Measurements from ENCODE around the gene KCNK4.

Gene KCNK4

DNA sequence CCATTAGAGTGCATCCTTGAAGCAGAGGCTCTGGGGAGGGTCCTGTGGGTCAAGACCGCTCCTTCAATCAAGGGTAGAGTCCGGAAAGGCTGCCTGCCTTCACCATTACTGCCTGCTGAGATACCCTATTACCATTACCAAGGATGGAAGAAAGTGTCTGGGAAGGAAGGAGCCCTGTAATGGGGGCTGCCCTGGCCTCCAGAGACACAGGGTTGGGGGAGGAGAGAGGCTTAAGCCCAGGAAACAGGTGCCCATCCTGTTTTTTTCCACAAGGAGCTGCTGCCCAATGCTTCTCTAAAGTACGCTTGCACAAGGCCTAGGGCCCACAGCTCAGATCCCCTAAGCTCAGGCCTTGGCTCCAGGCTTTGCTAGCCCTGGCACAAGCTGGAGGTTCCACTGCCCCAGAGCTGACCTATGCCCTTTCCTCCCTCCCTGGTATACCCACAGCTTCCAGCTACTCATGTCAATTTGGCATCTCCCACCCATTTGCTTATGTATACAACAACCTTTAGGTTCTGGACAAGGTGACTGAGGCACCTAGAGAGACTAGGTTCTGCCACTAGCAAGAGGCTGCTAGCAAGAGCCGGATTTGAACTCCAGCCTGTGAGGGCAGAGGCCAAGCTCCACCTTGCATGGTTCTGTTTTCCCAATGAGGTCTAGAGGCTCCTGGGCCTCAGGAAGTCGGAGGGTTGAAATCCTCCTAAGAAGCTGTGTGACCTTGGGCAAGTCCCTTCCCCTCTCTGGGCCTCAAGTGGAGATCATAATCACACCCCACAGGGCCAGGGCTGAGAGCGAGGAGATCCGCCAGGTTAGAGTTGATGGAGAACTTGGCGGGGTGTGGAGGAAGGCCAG lies 41.3 kb upstream of the KCNK4 start:
- peaks cover 0 to 65% (median 62%) of the 10 kb centered on the region in 4 experiments for H3K4me1 ChIP-seq (ENCODE audit: control extremely low read depth in 1 of 4, control insufficient read depth in 4 of 4, insufficient read depth in 4 of 4, low read length in 3 of 4)
- ChIA-PET POLR2A (interaction anchor here (1.2 to 1.7 kb wide), 4 partner anchors 18 to 68 kb away, joined by 3 to 10 read pairs (median 5); partner anchors contain the start of genes FERMT3 and TRMT112), CTCF (interaction anchor here (1.0 to 12.2 kb wide), 13 partner anchors 10 to 108 kb away, joined by 3 to 177 read pairs (median 6); partner anchors contain the start of genes BAD, CATSPERZ and FERMT3)
- 87% methylated on average over 7 of the region's 8 CpGs for WGBS (ENCODE audit: insufficient coverage)
- no peaks in the 10 kb centered on the region for H3K27me3 ChIP-seq (replicated peaks in 2 of 5; ENCODE audit: control insufficient read depth in 4 of 5, insufficient read depth in 5 of 5, low read length in 4 of 5)
- DNase-seq = no peak
- peaks cover 0 to 12% (median 2%) of the 10 kb centered on the region in 4 experiments for H3K36me3 ChIP-seq (ENCODE audit: control insufficient read depth in 4 of 4, insufficient read depth in 4 of 4, low read length in 3 of 4)
- H3K4me3 ChIP-seq (ENCODE audit: control insufficient read depth in 1 of 7, extremely low read depth in 1 of 7, insufficient read depth in 4 of 7, low read depth in 2 of 7, low read length in 6 of 7) = peak overlapping the region in 2 of 7 experiments; percentile 33 to 55
- no peaks in the 10 kb centered on the region for H3K9me3 ChIP-seq (ENCODE audit: control extremely low read depth in 1 of 5, control insufficient read depth in 4 of 5, insufficient read depth in 2 of 5, low read depth in 1 of 5, low read length in 4 of 5)
- H3K27ac ChIP-seq (ENCODE audit: insufficient read depth in 1 of 2, low read depth in 1 of 2, low read length in 2 of 2, poor library complexity in 1 of 2, severe bottlenecking in 2 of 2) = no peak overlapping the region

DNA sequence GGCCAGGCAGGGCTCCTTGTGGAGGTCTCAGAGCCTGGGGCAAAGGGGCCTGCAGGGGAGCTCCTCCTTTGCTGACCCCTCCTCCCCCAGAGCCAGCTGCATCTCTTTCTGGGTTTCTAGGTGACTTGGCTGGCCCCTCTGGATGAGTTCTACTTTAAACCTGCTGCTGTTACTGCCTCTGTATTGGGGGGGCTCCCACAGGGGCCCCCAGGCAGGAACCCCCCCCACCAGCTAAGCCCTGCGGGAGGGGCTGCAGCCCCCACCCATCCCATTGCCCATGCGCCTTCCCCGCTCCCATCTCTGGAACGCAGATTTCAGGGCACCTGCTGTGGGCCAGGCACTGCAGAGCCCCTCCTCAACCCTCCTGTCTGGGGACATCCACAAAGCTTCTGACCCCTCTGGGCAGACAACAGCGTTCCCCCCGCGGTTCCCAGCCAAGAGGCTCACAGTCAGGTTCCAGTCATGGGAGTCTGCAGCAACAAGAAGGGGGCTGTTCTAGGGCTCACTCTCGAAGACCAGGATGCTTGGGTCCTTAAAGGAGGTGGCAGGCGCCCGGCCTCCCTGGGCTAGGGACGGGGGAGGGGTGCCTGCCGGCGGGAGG lies 40.6 kb upstream of the KCNK4 start:
- 25% methylated on average over 11 of the region's 13 CpGs for WGBS (ENCODE audit: insufficient coverage)
- no peaks in the 10 kb centered on the region for H3K9me3 ChIP-seq (ENCODE audit: control extremely low read depth in 1 of 5, control insufficient read depth in 4 of 5, insufficient read depth in 2 of 5, low read depth in 1 of 5, low read length in 4 of 5)
- peaks cover 0 to 59% (median 55%) of the 10 kb centered on the region in 4 experiments for H3K4me1 ChIP-seq (ENCODE audit: control extremely low read depth in 1 of 4, control insufficient read depth in 4 of 4, insufficient read depth in 4 of 4, low read length in 3 of 4)
- DNase-seq = no peak
- no peaks in the 10 kb centered on the region for H3K27me3 ChIP-seq (replicated peaks in 2 of 5; ENCODE audit: control insufficient read depth in 4 of 5, insufficient read depth in 5 of 5, low read length in 4 of 5)
- peaks cover 0 to 16% (median 7%) of the 10 kb centered on the region in 4 experiments for H3K36me3 ChIP-seq (ENCODE audit: control insufficient read depth in 4 of 4, insufficient read depth in 4 of 4, low read length in 3 of 4)
- ChIA-PET POLR2A (interaction anchor here (1.2 to 1.7 kb wide), 4 partner anchors 18 to 67 kb away, joined by 3 to 10 read pairs (median 5); partner anchors contain the start of genes FERMT3 and TRMT112), CTCF (interaction anchor here (0.9 to 12.2 kb wide), 16 partner anchors 7 to 107 kb away, joined by 3 to 177 read pairs (median 5); partner anchors contain the start of genes BAD, CATSPERZ and FERMT3)
- no peak overlapping the region for H3K27ac ChIP-seq (ENCODE audit: insufficient read depth in 1 of 2, low read depth in 1 of 2, low read length in 2 of 2, poor library complexity in 1 of 2, severe bottlenecking in 2 of 2)
- peak overlapping the region; percentile 46 to 85 (median 75) for H3K4me3 ChIP-seq (ENCODE audit: control insufficient read depth in 1 of 7, extremely low read depth in 1 of 7, insufficient read depth in 4 of 7, low read depth in 2 of 7, low read length in 6 of 7)

DNA sequence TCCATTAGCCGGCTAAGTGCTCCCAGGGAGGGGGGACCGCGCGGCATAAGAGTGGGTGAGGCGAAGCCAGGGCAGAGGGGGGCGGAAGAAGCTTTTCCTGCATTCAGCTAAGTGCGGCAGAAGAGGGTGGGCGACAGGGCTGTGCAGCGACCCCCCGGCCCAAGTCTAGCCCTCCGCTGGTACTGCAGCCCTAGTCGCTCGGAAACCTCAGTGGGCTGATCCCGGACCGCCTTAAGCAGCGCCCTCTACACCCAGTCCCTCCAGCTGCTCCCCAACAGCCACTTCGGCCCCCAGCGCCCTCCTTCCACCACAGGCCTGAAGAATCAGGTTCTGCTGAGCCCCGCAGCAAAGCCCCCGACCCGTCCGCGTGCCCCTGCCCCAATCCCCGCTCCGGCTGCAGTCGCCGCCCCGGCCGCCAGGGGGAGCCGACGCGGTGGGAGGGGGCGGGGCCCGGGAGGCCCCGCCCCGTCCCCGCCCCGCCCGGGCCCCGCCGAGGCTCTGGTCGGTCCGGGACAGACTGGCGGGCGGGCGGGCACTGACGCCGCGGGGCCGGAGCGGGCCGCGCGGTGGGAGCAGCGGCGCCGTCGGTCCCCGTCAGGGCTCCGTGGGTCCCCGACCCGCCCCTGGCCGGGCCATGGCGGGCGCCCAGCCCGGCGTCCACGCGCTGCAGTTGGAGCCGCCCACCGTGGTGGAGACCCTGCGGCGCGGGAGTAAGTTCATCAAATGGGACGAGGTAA lies 39.9 kb upstream of the KCNK4 start, which contains the start of gene PLCB3:
Gene PLCB3 (plus strand): TSS at position 515 of the 737 bp plus-strand sequence. CDS start 120 bp downstream, at position 635.
- CTCF ChIA-PET = interaction anchor here (0.9 to 12.2 kb wide), 14 partner anchors 8 to 104 kb away, joined by 3 to 177 read pairs (median 6); partner anchors contain the start of genes BAD, CATSPERZ and FERMT3
- H3K4me1 ChIP-seq (ENCODE audit: control extremely low read depth in 1 of 4, control insufficient read depth in 4 of 4, insufficient read depth in 4 of 4, low read length in 3 of 4) = peaks cover 0 to 54% (median 51%) of the 10 kb centered on the region in 4 experiments
- peaks cover 0 to 23% (median 10%) of the 10 kb centered on the region in 4 experiments for H3K36me3 ChIP-seq (ENCODE audit: control insufficient read depth in 4 of 4, insufficient read depth in 4 of 4, low read length in 3 of 4)
- H3K4me3 ChIP-seq (ENCODE audit: control insufficient read depth in 1 of 7, extremely low read depth in 1 of 7, insufficient read depth in 4 of 7, low read depth in 2 of 7, low read length in 6 of 7) = peak within 1 kb of the TSS; percentile 46 to 85 (median 75)
- H3K9me3 ChIP-seq (ENCODE audit: control extremely low read depth in 1 of 5, control insufficient read depth in 4 of 5, insufficient read depth in 2 of 5, low read depth in 1 of 5, low read length in 4 of 5) = no peaks in the 10 kb centered on the region
- WGBS (ENCODE audit: insufficient coverage) = 0% methylated on average over 64 of the region's 75 CpGs
- H3K27me3 ChIP-seq (replicated peaks in 2 of 5; ENCODE audit: control insufficient read depth in 4 of 5, insufficient read depth in 5 of 5, low read length in 4 of 5) = no peaks in the 10 kb centered on the region
- DNase-seq = peak in 2 of 3 donors; percentile 49 to 55
- POLR2A ChIA-PET = interaction anchor here (0.6 to 1.7 kb wide), 5 partner anchors 9 to 66 kb away, joined by 3 to 10 read pairs (median 4); partner anchors contain the start of genes FERMT3 and TRMT112
- H3K27ac ChIP-seq (ENCODE audit: insufficient read depth in 1 of 2, low read depth in 1 of 2, low read length in 2 of 2, poor library complexity in 1 of 2, severe bottlenecking in 2 of 2) = no peak within 1 kb of the TSS

DNA sequence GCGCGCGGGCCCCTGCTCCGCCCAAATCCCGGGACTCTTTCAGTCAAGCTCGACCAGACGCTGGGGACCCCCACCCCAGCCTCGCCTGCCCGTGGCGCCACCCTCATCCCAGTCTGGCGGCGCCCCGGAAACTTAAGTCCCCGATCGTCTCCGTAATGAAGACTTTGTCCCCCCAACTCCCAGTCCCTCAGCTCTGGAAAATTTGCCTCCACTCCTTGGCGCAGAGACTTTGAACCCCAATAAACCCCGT lies 39.4 kb upstream of the KCNK4 start:
- WGBS (ENCODE audit: insufficient coverage) = 0% methylated on average over 12 of the region's 18 CpGs
- Histone ChIP-seq H3K4me1 (ENCODE audit: control extremely low read depth in 1 of 4, control insufficient read depth in 4 of 4, insufficient read depth in 4 of 4, low read length in 3 of 4) (peaks cover 0 to 54% (median 51%) of the 10 kb centered on the region in 4 experiments), H3K4me3 (ENCODE audit: control insufficient read depth in 1 of 7, extremely low read depth in 1 of 7, insufficient read depth in 4 of 7, low read depth in 2 of 7, low read length in 6 of 7) (peak overlapping the region; percentile 46 to 85 (median 75)), H3K36me3 (ENCODE audit: control insufficient read depth in 4 of 4, insufficient read depth in 4 of 4, low read length in 3 of 4) (peaks cover 0 to 28% (median 14%) of the 10 kb centered on the region in 4 experiments), H3K27ac (ENCODE audit: insufficient read depth in 1 of 2, low read depth in 1 of 2, low read length in 2 of 2, poor library complexity in 1 of 2, severe bottlenecking in 2 of 2) (no peak overlapping the region), H3K9me3 (ENCODE audit: control extremely low read depth in 1 of 5, control insufficient read depth in 4 of 5, insufficient read depth in 2 of 5, low read depth in 1 of 5, low read length in 4 of 5) (no peaks in the 10 kb centered on the region), H3K27me3 (replicated peaks in 2 of 5; ENCODE audit: control insufficient read depth in 4 of 5, insufficient read depth in 5 of 5, low read length in 4 of 5) (no peaks in the 10 kb centered on the region)
- no peak for DNase-seq
- ChIA-PET CTCF (interaction anchor here (0.7 to 12.2 kb wide), 11 partner anchors 8 to 104 kb away, joined by 3 to 177 read pairs (median 5); partner anchors contain the start of genes BAD, CATSPERZ and FERMT3), POLR2A (interaction anchor here (0.6 to 0.7 kb wide), 2 partner anchors 9 to 17 kb away, joined by 3 to 4 read pairs; no protein-coding TSS in a partner anchor)

DNA sequence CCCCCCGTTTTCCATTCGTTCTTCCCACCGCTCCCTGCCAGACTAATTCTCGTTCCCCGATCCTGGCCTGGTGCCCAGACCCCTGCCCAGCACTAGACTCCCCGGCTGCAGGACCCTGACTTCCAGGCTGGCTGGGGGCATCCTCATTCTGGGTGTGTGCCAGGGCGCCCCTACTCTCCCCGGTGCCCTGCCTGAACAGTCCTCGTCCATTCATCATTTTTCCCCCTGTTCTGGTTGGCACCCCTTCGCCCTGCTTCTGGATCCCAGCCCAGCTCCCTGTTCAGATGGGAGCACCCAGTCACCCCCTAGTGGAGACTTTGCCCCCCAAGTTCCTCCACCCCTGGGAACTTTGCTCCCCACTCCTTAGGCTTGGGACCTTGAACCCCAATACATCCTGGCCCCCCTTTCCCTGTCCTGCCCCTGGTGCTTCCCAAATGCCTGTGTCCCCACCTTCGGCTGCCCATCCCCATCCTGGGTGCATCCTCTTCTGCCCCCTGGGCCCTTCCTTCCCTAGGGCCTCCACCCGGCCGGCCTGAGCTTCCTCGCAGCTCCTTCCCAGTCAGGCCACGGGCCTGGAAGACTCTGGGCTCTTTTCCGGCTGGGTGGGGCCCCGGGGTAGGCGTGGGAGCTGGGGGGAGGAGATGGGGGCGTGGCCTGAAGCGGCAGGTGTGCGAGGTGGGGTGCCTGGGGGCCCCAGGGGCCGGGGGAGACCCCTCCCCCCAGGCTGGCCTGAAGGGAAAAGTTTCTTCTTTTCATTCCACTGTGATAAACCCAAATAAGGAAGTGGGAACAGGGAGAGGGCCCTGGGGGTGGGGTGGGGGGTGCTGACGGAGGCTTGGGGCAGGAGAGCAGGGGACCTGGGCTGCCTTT lies 38.9 kb upstream of the KCNK4 start:
- WGBS (ENCODE audit: insufficient coverage) = 5% methylated on average over 13 of the region's 23 CpGs
- Histone ChIP-seq H3K27me3 (replicated peaks in 2 of 5; ENCODE audit: control insufficient read depth in 4 of 5, insufficient read depth in 5 of 5, low read length in 4 of 5) (no peaks in the 10 kb centered on the region), H3K36me3 (ENCODE audit: control insufficient read depth in 4 of 4, insufficient read depth in 4 of 4, low read length in 3 of 4) (peaks cover 0 to 29% (median 17%) of the 10 kb centered on the region in 4 experiments), H3K4me1 (ENCODE audit: control extremely low read depth in 1 of 4, control insufficient read depth in 4 of 4, insufficient read depth in 4 of 4, low read length in 3 of 4) (peaks cover 0 to 49% (median 47%) of the 10 kb centered on the region in 4 experiments), H3K27ac (ENCODE audit: insufficient read depth in 1 of 2, low read depth in 1 of 2, low read length in 2 of 2, poor library complexity in 1 of 2, severe bottlenecking in 2 of 2) (peak overlapping the region in 1 of 2 experiments; percentile 25), H3K4me3 (ENCODE audit: control insufficient read depth in 1 of 7, extremely low read depth in 1 of 7, insufficient read depth in 4 of 7, low read depth in 2 of 7, low read length in 6 of 7) (peak overlapping the region; percentile 46 to 85 (median 75)), H3K9me3 (ENCODE audit: control extremely low read depth in 1 of 5, control insufficient read depth in 4 of 5, insufficient read depth in 2 of 5, low read depth in 1 of 5, low read length in 4 of 5) (no peaks in the 10 kb centered on the region)
- peak in 2 of 3 donors; percentile 21 to 25 for DNase-seq
- ChIA-PET POLR2A (interaction anchor here (0.6 to 0.7 kb wide), 2 partner anchors 8 to 17 kb away, joined by 3 to 4 read pairs; no protein-coding TSS in a partner anchor), CTCF (interaction anchor here (0.7 to 12.2 kb wide), 9 partner anchors 9 to 103 kb away, joined by 3 to 177 read pairs (median 9); partner anchors contain the start of genes CATSPERZ and FERMT3)
